PC-9 (cell line): ENCODE results near the gene EIF4G1. TPM values are rescaled to one million over a fixed set of nuclear protein-coding genes. Genes with fewer than 3 reads are reported as not detected.

Experiments used
- BruUV-seq: library from RNA; stranded (reverse); fragments of 400-500 nt; replicated peaks from 2 replicates; lab custom pipeline; 2021; lab: Mats Ljungman, UMichigan
- CTCF ChIA-PET: fragments of 300-600 bp; sonication (Branson Sonifier 250); formaldehyde crosslinking; loops from one replicate; lab custom pipeline; 2022; ENCODE audit warnings: antibody characterized with exemption; lab: Charles Lee
- POLR2A ChIA-PET: fragments of 300-600 bp; sonication (Branson Sonifier 250); formaldehyde crosslinking; loops from one replicate; lab custom pipeline; 2022; ENCODE audit warnings: antibody characterized with exemption; ENCODE audit not compliant: unreplicated experiment; lab: Charles Lee
- DNase-seq, 2 experiments: peaks; one replicate each; pipeline versions ENCODE4 v3.0.0 to v3.0.0-alpha.2; 2015 to 2022; ENCODE audit warnings: mixed read lengths in 1 of 2
- H2AFZ ChIP-seq: fragments of 200-600 bp; sonication (generic); 2 replicates; pipeline ENCODE4 v1.8.1; 2017; ENCODE audit warnings: antibody characterized with exemption
- H3F3A ChIP-seq: fragments of 200-600 bp; sonication (generic); 2 replicates; pipeline ENCODE4 v1.8.1; 2017; ENCODE audit warnings: antibody characterized with exemption, mild to moderate bottlenecking, low read depth; ENCODE audit not compliant: insufficient read depth
- H3K27ac ChIP-seq: fragments of 200-600 bp; sonication (generic); 2 replicates; pipeline ENCODE4 v1.6.1; 2016; ENCODE audit warnings: mixed run types
- H3K27me3 ChIP-seq: fragments of 200-600 bp; sonication (generic); 2 replicates; pipeline ENCODE4 v1.6.1; 2016; ENCODE audit warnings: low read depth, mixed run types; ENCODE audit not compliant: insufficient read depth
- H3K36me3 ChIP-seq: fragments of 200-600 bp; sonication (generic); 2 replicates; pipeline ENCODE4 v1.6.1; 2016; ENCODE audit warnings: low read depth, mixed run types
- H3K4me1 ChIP-seq: fragments of 200-600 bp; sonication (generic); replicated peaks from 2 replicates; pipeline ENCODE4 v1.6.1; 2016; ENCODE audit warnings: mixed run types; ENCODE audit not compliant: insufficient read depth
- H3K4me2 ChIP-seq: fragments of 200-600 bp; sonication (generic); 2 replicates; pipeline ENCODE4 v1.6.1; 2017; ENCODE audit warnings: mixed run types
- H3K4me3 ChIP-seq: fragments of 200-600 bp; sonication (generic); 2 replicates; pipeline ENCODE4 v1.6.1; 2016; ENCODE audit warnings: mixed run types
- H3K79me2 ChIP-seq: fragments of 200-600 bp; sonication (generic); 2 replicates; pipeline ENCODE4 v1.6.1; 2017; ENCODE audit warnings: low read depth, mixed run types
- H3K9me2 ChIP-seq: fragments of 200-600 bp; sonication (generic); 2 replicates; pipeline ENCODE4 v1.8.1; 2017; ENCODE audit warnings: mild to moderate bottlenecking; ENCODE audit not compliant: insufficient read depth
- H3K9me3 ChIP-seq: fragments of 200-600 bp; sonication (generic); 2 replicates; pipeline ENCODE4 v1.8.1; 2016; ENCODE audit warnings: low read depth; ENCODE audit not compliant: insufficient read depth
- H4K20me1 ChIP-seq: fragments of 200-600 bp; sonication (generic); 2 replicates; pipeline ENCODE4 v1.8.1; 2017; ENCODE audit not compliant: insufficient read depth
- EZH2 ChIP-seq: fragments of 200-600 bp; sonication (generic); IDR thresholded peaks from 2 replicates; pipeline ENCODE4 v1.8.0; 2017; ENCODE audit warnings: antibody characterized with exemption, low read depth
- intact Hi-C: fragments of 100-400 bp; cut with micrococcal nuclease; formaldehyde crosslinking; loops from one replicate; pipeline ENCODE4 v1.10.0; 2022; ENCODE audit not compliant: unreplicated experiment
- total RNA-seq: library from RNA; stranded (reverse); gene quantifications from 2 replicates; pipeline ENCODE4 v1.2.3, GENCODE V29; 2021
- TF ChIP-seq, protein P1 (sequence below): fragments of 200-600 bp; sonication (generic); conservative IDR thresholded peaks from 2 replicates; pipeline ENCODE4 v1.6.1; 2017; ENCODE audit warnings: mixed run types, antibody characterized with exemption, mild to moderate bottlenecking, moderate library complexity

EIF4G1 gene
- total RNA-seq, 1 experiment from 2014 or later, result 657 TPM

DNA sequence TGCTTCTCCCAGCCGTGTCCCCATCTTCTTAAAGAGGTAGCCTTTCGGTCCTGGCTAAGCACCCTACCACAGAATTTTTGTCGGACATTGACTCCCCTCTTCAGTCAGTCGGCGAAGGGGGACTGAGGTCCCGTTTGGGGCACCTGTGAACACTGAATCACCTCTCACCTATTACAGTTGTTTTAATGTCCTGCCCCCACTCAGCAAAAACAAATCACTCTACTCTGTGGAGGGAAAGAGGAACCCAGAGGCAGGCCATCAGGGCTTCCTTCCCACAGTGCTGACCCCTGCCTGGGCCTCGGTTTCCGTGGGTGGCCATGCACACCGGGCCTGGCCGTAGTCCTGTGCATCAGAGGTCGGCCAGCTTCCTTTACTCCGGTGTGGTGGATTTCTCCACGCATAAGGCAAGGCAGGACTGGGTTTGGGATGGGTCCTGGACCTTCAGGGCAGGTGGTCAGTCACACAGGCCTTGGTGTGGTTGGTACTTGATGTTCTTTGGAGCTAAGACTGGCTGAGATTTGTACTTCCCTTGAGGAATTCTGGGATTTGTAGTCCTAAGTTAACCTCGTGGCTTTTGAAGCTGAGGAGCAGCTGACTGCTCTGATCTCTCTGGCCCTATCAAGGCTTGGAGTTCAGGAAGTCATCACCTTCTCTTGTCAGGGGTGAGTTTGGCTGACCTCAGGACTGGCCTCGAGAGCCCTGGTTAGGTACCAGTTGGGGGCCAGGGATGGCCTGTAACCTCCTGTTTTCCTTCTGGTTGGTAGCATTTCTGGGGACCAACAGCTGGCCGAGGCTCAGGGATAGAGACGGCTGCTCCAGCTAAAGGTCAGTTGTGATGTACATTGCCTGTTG, 22.4 kb downstream of the EIF4G1 start:
- Histone ChIP-seq H3K4me2 (peak overlapping the region; percentile 82), H4K20me1 (peaks cover 43% of the 10 kb centered on the region), H3K79me2 (peaks cover 18% of the 10 kb centered on the region), H3K9me3 (no peaks in the 10 kb centered on the region), H3K36me3 (peaks cover 21% of the 10 kb centered on the region), H3F3A (peaks cover 63% of the 10 kb centered on the region), H3K9me2 (no peaks in the 10 kb centered on the region), H3K4me1 (peaks cover 50% of the 10 kb centered on the region), H3K27ac (0 out of 2 replicates have a peak overlapping the region, but pooled peaks have one; percentile 73), H2AFZ (peak overlapping the region; percentile 67), H3K27me3 (no peaks in the 10 kb centered on the region), H3K4me3 (peak overlapping the region; percentile 68)
- TF ChIP-seq EZH2, result no peak
- TF ChIP-seq, protein P1, sequence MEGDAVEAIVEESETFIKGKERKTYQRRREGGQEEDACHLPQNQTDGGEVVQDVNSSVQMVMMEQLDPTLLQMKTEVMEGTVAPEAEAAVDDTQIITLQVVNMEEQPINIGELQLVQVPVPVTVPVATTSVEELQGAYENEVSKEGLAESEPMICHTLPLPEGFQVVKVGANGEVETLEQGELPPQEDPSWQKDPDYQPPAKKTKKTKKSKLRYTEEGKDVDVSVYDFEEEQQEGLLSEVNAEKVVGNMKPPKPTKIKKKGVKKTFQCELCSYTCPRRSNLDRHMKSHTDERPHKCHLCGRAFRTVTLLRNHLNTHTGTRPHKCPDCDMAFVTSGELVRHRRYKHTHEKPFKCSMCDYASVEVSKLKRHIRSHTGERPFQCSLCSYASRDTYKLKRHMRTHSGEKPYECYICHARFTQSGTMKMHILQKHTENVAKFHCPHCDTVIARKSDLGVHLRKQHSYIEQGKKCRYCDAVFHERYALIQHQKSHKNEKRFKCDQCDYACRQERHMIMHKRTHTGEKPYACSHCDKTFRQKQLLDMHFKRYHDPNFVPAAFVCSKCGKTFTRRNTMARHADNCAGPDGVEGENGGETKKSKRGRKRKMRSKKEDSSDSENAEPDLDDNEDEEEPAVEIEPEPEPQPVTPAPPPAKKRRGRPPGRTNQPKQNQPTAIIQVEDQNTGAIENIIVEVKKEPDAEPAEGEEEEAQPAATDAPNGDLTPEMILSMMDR, result no peak
- BruUV-seq, result TSS peak; percentile 44
- CTCF ChIA-PET, result no interaction called here
- POLR2A ChIA-PET, result interaction anchor here (0.7 kb wide), 1 partner anchor 26 kb away, joined by 3 read pairs; no protein-coding TSS in a partner anchor
- DNase-seq, result peak in 1 of 2 experiments; percentile 56
- intact Hi-C loops, result loop anchor here (1.0 kb wide), 1 partner anchor 26 kb away; no protein-coding TSS in a partner anchor

DNA sequence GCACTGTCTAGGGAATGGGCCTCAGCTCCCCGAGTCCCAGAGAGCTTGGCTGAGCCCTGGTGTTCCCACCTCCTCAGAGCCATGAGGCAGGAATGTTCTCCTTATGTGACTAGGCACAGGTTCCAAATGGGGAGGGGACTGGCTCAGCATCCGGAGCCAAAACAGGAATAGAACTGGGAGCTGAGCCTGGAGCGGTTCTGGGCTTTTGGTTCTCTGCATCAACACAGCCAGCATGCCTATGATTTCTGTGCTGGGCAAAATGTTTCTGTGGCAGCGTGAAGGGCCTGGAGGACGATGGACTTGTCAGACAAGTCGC, 23.0 kb downstream of the EIF4G1 start, which contains the start of gene FAM131A:
TSS of gene FAM131A (plus strand) at position 202 of the 316 bp plus-strand sequence. CDS start at position 233, 31 bp downstream.
- Histone ChIP-seq H3K4me1 (peaks cover 46% of the 10 kb centered on the region), H3K9me2 (no peaks in the 10 kb centered on the region), H3K36me3 (peaks cover 15% of the 10 kb centered on the region), H2AFZ (peak within 1 kb of the TSS; percentile 67), H3K79me2 (peaks cover 14% of the 10 kb centered on the region), H3K27ac (no peak within 1 kb of the TSS), H4K20me1 (peaks cover 37% of the 10 kb centered on the region), H3K4me3 (peak within 1 kb of the TSS; percentile 68), H3F3A (peaks cover 57% of the 10 kb centered on the region), H3K27me3 (no peaks in the 10 kb centered on the region), H3K4me2 (peak within 1 kb of the TSS; percentile 82), H3K9me3 (no peaks in the 10 kb centered on the region)
- no peak for TF ChIP-seq EZH2
- TF ChIP-seq, protein P1, result no peak
- intact Hi-C loops, result no loop called here
- BruUV-seq, result no TSS peak
- ChIA-PET POLR2A (no interaction called here), CTCF (no interaction called here)
- DNase-seq, result no peak

- Histone ChIP-seq H3K9me2 (no peaks in the 10 kb centered on the region), H4K20me1 (peaks cover 31% of the 10 kb centered on the region), H3F3A (peaks cover 51% of the 10 kb centered on the region), H3K4me1 (peaks cover 40% of the 10 kb centered on the region), H3K4me2 (no peak overlapping the region), H3K27me3 (no peaks in the 10 kb centered on the region), H3K9me3 (no peaks in the 10 kb centered on the region), H3K27ac (no peak overlapping the region), H3K36me3 (peaks cover 9% of the 10 kb centered on the region; the same call in 1 of the 2 replicates), H3K79me2 (peaks cover 14% of the 10 kb centered on the region), H2AFZ (no peak overlapping the region), H3K4me3 (no peak overlapping the region)
- intact Hi-C loops, result no loop called here
- CTCF ChIA-PET, result no interaction called here
- TF ChIP-seq, protein P1, result no peak
- no peak for TF ChIP-seq EZH2
- POLR2A ChIA-PET, result no interaction called here
- no TSS peak for BruUV-seq
- no peak for DNase-seq
These were observed 23.6 kb downstream of the EIF4G1 start for GRCh38 chr3:184337981-184338380.
